OCI-LY7 (cell line): Measurements from ENCODE around the gene HOXC10. TPM values are rescaled to one million over a fixed set of nuclear protein-coding genes. Genes with fewer than 3 reads are reported as not detected.

Experiments
- BruUV-seq: library from RNA; stranded (reverse); fragments of 400-500 nt; replicated peaks from 2 replicates; lab custom pipeline; 2021; lab: Mats Ljungman, UMichigan
- CTCF ChIA-PET: fragments of 300-600 bp; sonication (Branson Sonifier 250); formaldehyde crosslinking; loops from one replicate; lab custom pipeline; 2022; ENCODE audit warnings: antibody characterized with exemption; ENCODE audit not compliant: unreplicated experiment; lab: Charles Lee
- POLR2A ChIA-PET: fragments of 300-600 bp; sonication (Branson Sonifier 250); formaldehyde crosslinking; loops from one replicate; lab custom pipeline; 2022; ENCODE audit warnings: antibody characterized with exemption; lab: Charles Lee
- DNase-seq: peaks from one replicate; pipeline ENCODE4 v3.0.0-alpha.2; 2015; ENCODE audit warnings: low spot score
- H2AFZ ChIP-seq: fragments of 200-600 bp; sonication (generic), shearing (Covaris generic); 2 replicates; pipeline ENCODE4 v1.6.1; 2014; ENCODE audit warnings: mild to moderate bottlenecking, antibody characterized with exemption, low read length, moderate library complexity
- H3K27ac ChIP-seq: fragments of 200-600 bp; sonication (generic); 2 replicates; pipeline ENCODE4 v1.5.1; 2014; ENCODE audit warnings: mixed run types, low read depth, mild to moderate bottlenecking, moderate library complexity, low read length, inconsistent platforms; ENCODE audit not compliant: poor library complexity, severe bottlenecking
- H3K36me3 ChIP-seq: fragments of 200-600 bp; sonication (generic); 2 replicates; pipeline ENCODE4 v1.6.1; 2014; ENCODE audit warnings: mild to moderate bottlenecking, antibody characterized with exemption, low read length, moderate library complexity, mixed read lengths; ENCODE audit not compliant: insufficient read depth
- H3K4me1 ChIP-seq: fragments of 200-600 bp; sonication (generic); 2 replicates; pipeline ENCODE4 v1.5.1; 2014; ENCODE audit warnings: mild to moderate bottlenecking, low read length; ENCODE audit not compliant: insufficient read depth, poor library complexity, severe bottlenecking
- H3K4me2 ChIP-seq: fragments of 200-600 bp; sonication (generic); 2 replicates; pipeline ENCODE4 v1.6.1; 2014; ENCODE audit warnings: mild to moderate bottlenecking, low read length
- H3K4me3 ChIP-seq: fragments of 200-600 bp; sonication (generic); 2 replicates; pipeline ENCODE4 v1.5.1; 2014; ENCODE audit warnings: mild to moderate bottlenecking, low read depth, low read length; ENCODE audit not compliant: poor library complexity, severe bottlenecking
- H3K79me2 ChIP-seq: fragments of 200-600 bp; sonication (generic); 2 replicates; pipeline ENCODE4 v1.6.1; 2016; ENCODE audit warnings: low read depth, mild to moderate bottlenecking, low read length, moderate library complexity, mixed read lengths; ENCODE audit not compliant: insufficient read depth
- H3K9me2 ChIP-seq: fragments of 200-600 bp; sonication (generic); 2 replicates; pipeline ENCODE4 v1.6.1; 2016; ENCODE audit warnings: mild to moderate bottlenecking, low read length, mixed read lengths; ENCODE audit not compliant: insufficient read depth
- H3K9me3 ChIP-seq: fragments of 200-600 bp; sonication (generic); 2 replicates; pipeline ENCODE4 v1.6.1; 2014; ENCODE audit warnings: mild to moderate bottlenecking, mixed run types, low read length, mixed read lengths
- H4K20me1 ChIP-seq: fragments of 200-600 bp; sonication (generic); 2 replicates; pipeline ENCODE4 v1.6.1; 2014; ENCODE audit warnings: mild to moderate bottlenecking, antibody characterized with exemption, low read length, moderate library complexity, mixed read lengths; ENCODE audit not compliant: insufficient read depth
- EZH2phosphoT487 ChIP-seq: fragments of 200-600 bp; sonication (generic); IDR thresholded peaks from 2 replicates; pipeline ENCODE4 v1.6.1; 2018; ENCODE audit warnings: low read depth, borderline replicate concordance, mild to moderate bottlenecking, mixed run types, antibody characterized with exemption, low read length, moderate library complexity, mixed read lengths
- intact Hi-C: fragments of 100-400 bp; cut with micrococcal nuclease; formaldehyde crosslinking; loops from one replicate; pipeline ENCODE4 v1.10.0; 2022; ENCODE audit not compliant: unreplicated experiment
- total RNA-seq, 2 experiments: library from RNA; depleted of rRNA in 1 of 2; stranded (reverse); fragments of >200 nt in 1 of 2; shearing (Covaris generic) in 1 of 2; gene quantifications; 2 replicates each; pipeline ENCODE4 v1.2.3, GENCODE V29; 2014 to 2022
- TF ChIP-seq, protein P1 (sequence below): fragments of 200-600 bp; sonication (generic); conservative IDR thresholded peaks from 2 replicates; pipeline ENCODE4 v1.5.1; 2014; ENCODE audit warnings: mild to moderate bottlenecking, antibody characterized with exemption, low read length, moderate library complexity, mixed read lengths

HOXC10 gene
- total RNA-seq, 2 experiments from 2014 or later = 0.25 to 0.28 TPM

DNA sequence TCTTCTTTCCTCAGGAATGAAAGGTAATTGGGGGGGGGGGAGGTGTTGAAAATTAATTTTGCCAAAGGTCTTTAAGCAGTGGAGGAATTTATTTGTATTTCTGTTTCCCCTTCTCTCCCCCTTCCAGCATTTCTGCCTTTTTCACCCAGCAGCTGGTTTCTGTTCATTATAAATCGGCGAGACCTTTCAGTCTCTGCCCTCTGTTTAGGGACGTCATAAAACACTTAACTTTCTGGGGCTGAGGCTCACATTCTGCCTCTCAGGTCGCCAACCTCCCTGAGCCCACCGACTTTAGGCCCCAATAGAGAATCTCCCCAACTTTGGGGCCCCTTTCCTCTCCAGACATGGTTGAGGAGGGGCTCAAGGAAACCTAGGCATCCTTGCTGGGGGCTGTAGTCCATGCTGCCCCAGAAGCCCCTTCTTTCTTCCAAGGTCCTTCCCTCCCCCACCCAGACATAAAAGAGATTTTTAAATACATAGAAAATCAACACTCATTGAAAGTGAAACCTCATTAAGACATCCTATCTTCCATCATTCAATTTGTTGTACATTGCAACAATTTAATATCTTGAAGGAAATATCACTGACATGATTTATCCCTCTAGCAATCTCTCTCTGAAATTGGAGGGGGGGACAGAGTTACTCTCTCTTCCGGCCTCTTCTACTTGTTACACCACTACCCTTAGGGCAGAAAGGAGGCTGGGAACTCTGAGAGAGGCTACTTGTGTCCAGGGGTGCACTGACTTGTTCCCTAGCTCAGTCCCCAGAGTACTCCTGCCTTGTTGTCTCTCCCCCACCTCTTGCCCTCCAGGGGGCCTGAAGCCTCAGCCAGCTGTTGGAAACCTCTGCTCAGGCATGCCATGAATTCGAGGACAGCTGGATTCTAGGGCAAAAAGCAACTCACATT, 40.8 kb downstream of the HOXC10 start:
- H2AFZ ChIP-seq = peak overlapping the region; percentile 51
- no peak for DNase-seq
- H3K9me2 ChIP-seq = no peaks in the 10 kb centered on the region
- no peak overlapping the region for H3K4me3 ChIP-seq
- TF ChIP-seq EZH2phosphoT487 = no peak
- TF ChIP-seq, protein P1, sequence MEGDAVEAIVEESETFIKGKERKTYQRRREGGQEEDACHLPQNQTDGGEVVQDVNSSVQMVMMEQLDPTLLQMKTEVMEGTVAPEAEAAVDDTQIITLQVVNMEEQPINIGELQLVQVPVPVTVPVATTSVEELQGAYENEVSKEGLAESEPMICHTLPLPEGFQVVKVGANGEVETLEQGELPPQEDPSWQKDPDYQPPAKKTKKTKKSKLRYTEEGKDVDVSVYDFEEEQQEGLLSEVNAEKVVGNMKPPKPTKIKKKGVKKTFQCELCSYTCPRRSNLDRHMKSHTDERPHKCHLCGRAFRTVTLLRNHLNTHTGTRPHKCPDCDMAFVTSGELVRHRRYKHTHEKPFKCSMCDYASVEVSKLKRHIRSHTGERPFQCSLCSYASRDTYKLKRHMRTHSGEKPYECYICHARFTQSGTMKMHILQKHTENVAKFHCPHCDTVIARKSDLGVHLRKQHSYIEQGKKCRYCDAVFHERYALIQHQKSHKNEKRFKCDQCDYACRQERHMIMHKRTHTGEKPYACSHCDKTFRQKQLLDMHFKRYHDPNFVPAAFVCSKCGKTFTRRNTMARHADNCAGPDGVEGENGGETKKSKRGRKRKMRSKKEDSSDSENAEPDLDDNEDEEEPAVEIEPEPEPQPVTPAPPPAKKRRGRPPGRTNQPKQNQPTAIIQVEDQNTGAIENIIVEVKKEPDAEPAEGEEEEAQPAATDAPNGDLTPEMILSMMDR = no peak
- no peaks in the 10 kb centered on the region for H3K9me3 ChIP-seq
- H3K4me1 ChIP-seq = peaks cover 66% of the 10 kb centered on the region
- no peak overlapping the region for H3K27ac ChIP-seq
- BruUV-seq = no TSS peak
- POLR2A ChIA-PET = interaction anchor here (0.7 to 0.8 kb wide), 2 partner anchors 108 to 190 kb away, joined by 4 to 6 read pairs; no protein-coding TSS in a partner anchor
- no peaks in the 10 kb centered on the region for H3K79me2 ChIP-seq
- CTCF ChIA-PET = interaction anchor here (1.3 kb wide), 1 partner anchor 166 kb away, joined by 3 read pairs; no protein-coding TSS in a partner anchor
- peak overlapping the region; percentile 53 for H3K4me2 ChIP-seq
- H3K36me3 ChIP-seq = no peaks in the 10 kb centered on the region
- intact Hi-C loops = no loop called here
- H4K20me1 ChIP-seq = no peaks in the 10 kb centered on the region

DNA sequence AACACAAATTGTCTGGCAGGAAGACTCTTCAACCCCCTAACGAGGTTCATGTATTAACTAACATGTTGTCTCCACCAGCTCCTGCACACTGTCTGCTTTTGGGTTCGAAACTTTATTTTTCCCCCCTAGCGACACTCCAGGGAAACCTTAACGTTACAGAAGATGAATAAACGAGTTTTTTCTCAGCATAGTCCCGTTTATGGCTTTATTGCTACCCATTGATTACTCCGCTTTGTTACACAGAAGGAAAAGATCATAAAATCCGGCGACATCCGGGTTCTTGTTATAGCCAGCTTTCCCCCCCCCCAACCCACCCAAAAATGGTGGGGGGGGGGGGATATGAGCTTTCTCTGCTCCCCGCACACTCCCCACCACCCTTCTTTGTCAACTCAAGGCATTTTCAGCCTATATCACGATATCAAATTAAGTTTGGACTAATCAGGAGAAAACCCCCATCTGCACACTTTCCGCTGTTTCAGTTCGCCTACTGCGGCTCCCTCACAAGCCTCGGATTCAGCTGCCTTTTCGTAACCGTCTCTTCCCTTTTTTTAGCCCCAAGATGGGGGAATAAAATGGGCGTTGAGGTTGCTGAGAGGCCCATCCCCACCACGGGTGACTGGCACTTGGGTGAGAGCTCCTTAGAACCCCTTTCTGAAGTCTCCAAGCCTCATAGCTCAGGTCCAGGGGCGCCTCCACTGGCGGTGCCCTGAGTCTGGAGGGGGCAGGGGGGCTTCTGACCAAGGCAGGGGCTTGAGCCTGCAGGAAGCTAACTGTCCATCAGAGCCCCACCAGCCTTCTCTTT, 41.9 kb downstream of the HOXC10 start:
- Histone ChIP-seq H3K4me1 (peaks cover 55% of the 10 kb centered on the region), H3K4me3 (no peak overlapping the region), H4K20me1 (no peaks in the 10 kb centered on the region), H3K9me2 (no peaks in the 10 kb centered on the region), H3K79me2 (no peaks in the 10 kb centered on the region), H3K4me2 (peak overlapping the region; percentile 53; the same call in 1 of the 2 replicates), H3K9me3 (no peaks in the 10 kb centered on the region), H3K36me3 (no peaks in the 10 kb centered on the region), H2AFZ (peak overlapping the region; percentile 51), H3K27ac (no peak overlapping the region)
- CTCF ChIA-PET = interaction anchor here (1.0 to 1.3 kb wide), 2 partner anchors 9 to 165 kb away, joined by 3 to 4 read pairs; no protein-coding TSS in a partner anchor
- no TSS peak for BruUV-seq
- TF ChIP-seq EZH2phosphoT487 = no peak
- TF ChIP-seq, protein P1 = no peak
- no peak for DNase-seq
- intact Hi-C loops = no loop called here
- POLR2A ChIA-PET = interaction anchor here (0.6 to 1.8 kb wide), 5 partner anchors 9 to 1373 kb away, joined by 3 to 6 read pairs (median 4); no protein-coding TSS in a partner anchor
